GM12878 (cell line): ENCODE results near the gene BTBD9. TPM values are rescaled to one million over a fixed set of nuclear protein-coding genes. Genes with fewer than 3 reads are reported as not detected.

Experiments used
- ATAC-seq: fragments of 200-7000 bp; cut with Tn5 transposase; 3 replicates; pipeline ENCODE4 v1.9.1; 2020; ENCODE audit warnings: mild to moderate bottlenecking, moderate library complexity
- BruUV-seq: library from RNA; stranded (reverse); fragments of 400-500 nt; replicated peaks from 2 replicates; lab custom pipeline; 2021; lab: Mats Ljungman, UMichigan
- CTCF ChIA-PET: fragments of 300-600 bp; sonication (Branson Sonifier 250); formaldehyde crosslinking; extraction: SDS; loops from one replicate; lab custom pipeline; 2021; ENCODE audit warnings: inconsistent platforms; lab: Yijun Ruan, JAX
- POLR2A ChIA-PET: fragments of 350-600 bp; formaldehyde crosslinking; extraction: SDS; loops from one replicate; lab custom pipeline; 2021; ENCODE audit warnings: inconsistent platforms; lab: Charles Lee
- RAD21 ChIA-PET: fragments of 300-600 bp; sonication (Branson Sonifier 250); formaldehyde crosslinking; loops from one replicate; lab custom pipeline; 2023; ENCODE audit warnings: antibody characterized with exemption; ENCODE audit not compliant: unreplicated experiment; lab: Charles Lee
- SMC1A ChIA-PET: fragments of 300-600 bp; sonication (Branson Sonifier 250); formaldehyde crosslinking; loops from one replicate; lab custom pipeline; 2023; ENCODE audit not compliant: unreplicated experiment, uncharacterized antibody; lab: Charles Lee
- DNase-seq: peaks from one replicate; pipeline ENCODE4 v3.0.0-alpha.2; 2011; ENCODE audit warnings: low read depth, low spot score
- FAIRE-seq: peaks from 3 replicates; lab custom pipeline; 2011; peaks lifted over from hg19 to GRCh38; lab: Jason Lieb, UNC
- H2AFZ ChIP-seq: 2 replicates; pipeline ENCODE4 v1.6.0; 2011; ENCODE audit warnings: low read depth, low read length, control low read depth; ENCODE audit not compliant: control insufficient read depth
- H3K27ac ChIP-seq: 2 replicates; pipeline ENCODE4 v1.5.1; 2011; ENCODE audit warnings: control low read depth; ENCODE audit not compliant: control insufficient read depth, insufficient read depth
- H3K27me3 ChIP-seq, 2 experiments: replicated peaks in 1 of 2; 2 replicates each; pipeline versions ENCODE4 v1.6.0 to v1.6.1; 2011; ENCODE audit warnings: low read length in 1 of 2; ENCODE audit not compliant: control insufficient read depth in 2 of 2, insufficient read depth in 2 of 2
- H3K36me3 ChIP-seq, 2 experiments: 2 replicates each; pipeline ENCODE4 v1.5.1; 2011; ENCODE audit warnings: low read length in 1 of 2; ENCODE audit not compliant: control insufficient read depth in 2 of 2, insufficient read depth in 2 of 2
- H3K4me1 ChIP-seq: 2 replicates; pipeline ENCODE4 v1.6.1; 2011; ENCODE audit warnings: mild to moderate bottlenecking, low read length, moderate library complexity, mixed read lengths; ENCODE audit not compliant: control insufficient read depth, insufficient read depth
- H3K4me2 ChIP-seq: 2 replicates; pipeline ENCODE4 v1.6.0; 2011; ENCODE audit warnings: control low read depth; ENCODE audit not compliant: control insufficient read depth, insufficient read depth
- H3K4me3 ChIP-seq: fragments of 200-600 bp; sonication (generic); 2 replicates; pipeline ENCODE4 v1.5.1; 2016
- H3K79me2 ChIP-seq: 2 replicates; pipeline ENCODE4 v1.6.0; 2011; ENCODE audit warnings: low read length; ENCODE audit not compliant: control insufficient read depth, insufficient read depth
- H3K9ac ChIP-seq: 2 replicates; pipeline ENCODE4 v1.8.0; 2011; ENCODE audit warnings: low read length, control low read depth, mixed read lengths; ENCODE audit not compliant: control insufficient read depth, insufficient read depth
- H3K9me3 ChIP-seq: replicated peaks from 3 replicates; pipeline ENCODE4 v1.5.1; 2011; ENCODE audit warnings: mild to moderate bottlenecking, low read length; ENCODE audit not compliant: control insufficient read depth, insufficient read depth
- H4K20me1 ChIP-seq: 2 replicates; pipeline ENCODE4 v1.6.0; 2011; ENCODE audit not compliant: control insufficient read depth, insufficient read depth
- FOXM1 ChIP-seq: IDR thresholded peaks from 2 replicates; pipeline ENCODE4 v1.6.1; 2012; ENCODE audit warnings: low read depth, mild to moderate bottlenecking, inconsistent platforms, low read length, moderate library complexity
- KDM1A ChIP-seq: fragments of 200-600 bp; sonication (generic); IDR thresholded peaks from 2 replicates; pipeline ENCODE4 v1.6.1; 2016; ENCODE audit warnings: borderline replicate concordance
- POLR2AphosphoS5 ChIP-seq: IDR thresholded peaks from 2 replicates; pipeline ENCODE4 v1.6.1; 2011; ENCODE audit warnings: mild to moderate bottlenecking, low read length, inconsistent platforms
- WGBS: methylation state at CpG from one replicate; pipeline ENCODE4 v1.1.6; 2016; ENCODE audit warnings: low lambda C conversion rate; ENCODE audit not compliant: insufficient replicate concordance, insufficient coverage; ENCODE audit errors: missing lambda C conversion rate; 5-methylcytosine and 5-hydroxymethylcytosine counted together
- in situ Hi-C: fragments of 300-500 bp; cut with MboI; formaldehyde crosslinking; loops from 9 replicates; pipeline ENCODE4 v1.14.3; 2018; ENCODE audit warnings: mixed read lengths
- intact Hi-C: fragments of 100-400 bp; cut with micrococcal nuclease; formaldehyde crosslinking; loops from one replicate; pipeline ENCODE4 v1.14.2; 2022; ENCODE audit not compliant: unreplicated experiment
- polyA plus RNA-seq, 11 experiments: library from polyadenylated mRNA; depleted of rRNA in 4 of 11; unstranded in 6 of 11; stranded (reverse) in 5 of 11; fragments of >200 nt; fragmentation: Nextera tagmentation in 4 of 11; fragmentation: Illumina TruSeq in 1 of 11; extraction: Ambion mirVana in 4 of 11; extraction: Trizol in 1 of 11; gene quantifications; 1 replicate in 1 of 11; 2 replicates in 10 of 11; pipeline versions ENCODE4 v1.2.1 to v1.2.3, GENCODE V29; 2011 to 2016; ENCODE audit warnings: inconsistent platforms in 2 of 11, missing spikeins in 2 of 11, low read depth in 1 of 11
- total RNA-seq, 4 experiments: library from RNA; depleted of rRNA in 3 of 4; stranded (reverse); fragments of >200 nt in 3 of 4; fragmentation: Illumina TruSeq in 1 of 4; extraction: Trizol in 1 of 4; gene quantifications; 2 replicates each; pipeline versions ENCODE4 v1.2.1 to v1.2.3, GENCODE V29; 2013 to 2021
- TF ChIP-seq, protein P1 (sequence below): fragments of 450-650 bp; IDR thresholded peaks from 2 replicates; pipeline ENCODE4 v1.6.1; 2017; ENCODE audit warnings: borderline replicate concordance
- TF ChIP-seq, protein P2 (sequence below): fragments of 450-650 bp; IDR thresholded peaks from 2 replicates; pipeline ENCODE4 v1.6.1; 2018; ENCODE audit warnings: borderline replicate concordance, mild to moderate bottlenecking; ENCODE audit not compliant: partially characterized antibody
- TF ChIP-seq, protein P3 (sequence below): fragments of 450-650 bp; formaldehyde crosslinking; IDR thresholded peaks from 2 replicates; pipeline ENCODE4 v1.4.0; 2022; ENCODE audit warnings: mild to moderate bottlenecking, moderate library complexity

BTBD9 gene
- total and polyA plus RNA-seq, 10 of the 15 experiments (the other 5 are each of a cell fraction or from before 2014, with no cell fraction given): 0.22 to 8.6 (median 4.6) TPM

DNA sequence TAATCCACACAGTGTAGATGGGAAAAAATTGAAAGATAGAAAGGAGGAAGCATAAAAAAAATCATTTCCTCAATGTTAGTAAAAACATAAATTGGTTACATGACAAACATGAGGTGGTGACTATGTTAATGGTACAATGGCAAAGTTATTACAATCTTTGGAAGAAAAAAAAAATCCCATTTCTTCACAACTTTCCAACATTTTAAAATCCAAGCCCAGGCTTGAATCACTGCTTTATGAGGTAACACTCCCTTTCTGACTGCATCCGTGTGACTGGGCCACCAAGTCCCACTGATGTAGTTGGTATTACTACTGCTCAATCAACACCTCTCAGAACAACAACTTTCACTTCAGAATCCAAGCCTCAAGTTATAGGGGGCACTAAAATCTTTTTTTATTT, 160.4 kb downstream of the BTBD9 start:
- H3K27ac ChIP-seq: no peak overlapping the region
- SMC1A ChIA-PET: interaction anchor here (1.2 to 1.4 kb wide), 2 partner anchors 9 to 20 kb away, joined by 3 read pairs; no protein-coding TSS in a partner anchor
- RAD21 ChIA-PET: interaction anchor here (0.5 to 0.9 kb wide), 2 partner anchors 12 to 15 kb away, joined by 3 to 4 read pairs; no protein-coding TSS in a partner anchor
- CTCF ChIA-PET: interaction anchor here (1.1 kb wide), 1 partner anchor 24 kb away, joined by 4 read pairs; no protein-coding TSS in a partner anchor
- no peak for FAIRE-seq
- BruUV-seq: no TSS peak
- in situ Hi-C loops: no loop called here
- DNase-seq: no peak
- H3K4me1 ChIP-seq: peaks cover 16% of the 10 kb centered on the region
- no peak for ATAC-seq
- H3K9me3 ChIP-seq: no peaks in the 10 kb centered on the region
- WGBS: 100% methylated on average over 1 of the region's 1 CpG
- TF ChIP-seq POLR2AphosphoS5: no peak
- TF ChIP-seq FOXM1: no peak
- TF ChIP-seq, protein P1, sequence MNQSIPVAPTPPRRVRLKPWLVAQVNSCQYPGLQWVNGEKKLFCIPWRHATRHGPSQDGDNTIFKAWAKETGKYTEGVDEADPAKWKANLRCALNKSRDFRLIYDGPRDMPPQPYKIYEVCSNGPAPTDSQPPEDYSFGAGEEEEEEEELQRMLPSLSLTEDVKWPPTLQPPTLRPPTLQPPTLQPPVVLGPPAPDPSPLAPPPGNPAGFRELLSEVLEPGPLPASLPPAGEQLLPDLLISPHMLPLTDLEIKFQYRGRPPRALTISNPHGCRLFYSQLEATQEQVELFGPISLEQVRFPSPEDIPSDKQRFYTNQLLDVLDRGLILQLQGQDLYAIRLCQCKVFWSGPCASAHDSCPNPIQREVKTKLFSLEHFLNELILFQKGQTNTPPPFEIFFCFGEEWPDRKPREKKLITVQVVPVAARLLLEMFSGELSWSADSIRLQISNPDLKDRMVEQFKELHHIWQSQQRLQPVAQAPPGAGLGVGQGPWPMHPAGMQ: no peak
- intact Hi-C loops: no loop called here
- no peak overlapping the region for H2AFZ ChIP-seq
- no peak overlapping the region for H3K4me3 ChIP-seq
- no peaks in the 10 kb centered on the region for H3K36me3 ChIP-seq
- no peak overlapping the region for H3K4me2 ChIP-seq
- no peak overlapping the region for H3K9ac ChIP-seq
- POLR2A ChIA-PET: no interaction called here
- H3K27me3 ChIP-seq: no peaks in the 10 kb centered on the region
- H3K79me2 ChIP-seq: no peaks in the 10 kb centered on the region
- H4K20me1 ChIP-seq: no peaks in the 10 kb centered on the region

DNA sequence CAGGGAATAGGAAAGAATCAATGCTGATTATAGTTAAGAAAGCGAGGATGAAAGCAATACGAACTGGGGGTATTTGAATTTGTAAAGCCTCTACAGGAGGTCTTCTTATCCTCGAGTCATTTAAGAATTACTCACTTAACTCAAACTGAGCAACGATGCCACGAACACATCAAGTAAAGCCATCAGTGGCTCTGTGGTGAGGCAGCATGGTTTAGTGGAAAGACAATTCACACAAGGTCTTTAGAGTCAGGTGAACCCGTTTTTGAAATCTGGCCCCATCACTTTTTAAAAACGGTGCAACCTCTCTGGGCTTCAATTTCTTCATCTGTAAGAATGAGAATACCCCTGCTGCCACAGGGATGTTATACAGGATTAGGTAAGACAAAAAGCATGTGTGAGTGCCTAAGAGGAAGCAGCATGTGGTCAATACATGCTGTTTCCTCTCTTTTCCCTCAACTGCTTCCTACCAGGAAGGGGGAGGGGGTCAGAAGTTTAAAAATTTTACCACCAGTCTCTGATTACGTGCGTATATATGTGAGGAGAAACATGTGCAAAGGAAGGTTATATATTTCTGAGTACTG, 162.0 kb downstream of the BTBD9 start:
- Histone ChIP-seq H3K36me3 (no peaks in the 10 kb centered on the region), H3K9me3 (no peaks in the 10 kb centered on the region), H2AFZ (no peak overlapping the region), H3K27ac (no peak overlapping the region), H3K9ac (no peak overlapping the region), H3K79me2 (no peaks in the 10 kb centered on the region), H3K4me1 (peaks cover 2% of the 10 kb centered on the region; the same call in 1 of the 2 replicates), H4K20me1 (no peaks in the 10 kb centered on the region), H3K27me3 (no peaks in the 10 kb centered on the region), H3K4me2 (no peak overlapping the region), H3K4me3 (no peak overlapping the region)
- ChIA-PET POLR2A (no interaction called here), SMC1A (interaction anchor here (0.7 to 2.5 kb wide), 6 partner anchors 9 to 93 kb away, joined by 3 to 11 read pairs (median 3); no protein-coding TSS in a partner anchor), RAD21 (no interaction called here), CTCF (interaction anchor here (1.1 to 2.1 kb wide), 3 partner anchors 10 to 23 kb away, joined by 4 to 6 read pairs (median 4); no protein-coding TSS in a partner anchor)
- BruUV-seq: no TSS peak
- ATAC-seq (no peak), DNase-seq (no peak), FAIRE-seq (peak; percentile 7)
- intact Hi-C loops (no loop called here), in situ Hi-C loops (no loop called here)
- WGBS: 69% methylated on average over 9 of the region's 9 CpGs
- TF ChIP-seq, protein P2, sequence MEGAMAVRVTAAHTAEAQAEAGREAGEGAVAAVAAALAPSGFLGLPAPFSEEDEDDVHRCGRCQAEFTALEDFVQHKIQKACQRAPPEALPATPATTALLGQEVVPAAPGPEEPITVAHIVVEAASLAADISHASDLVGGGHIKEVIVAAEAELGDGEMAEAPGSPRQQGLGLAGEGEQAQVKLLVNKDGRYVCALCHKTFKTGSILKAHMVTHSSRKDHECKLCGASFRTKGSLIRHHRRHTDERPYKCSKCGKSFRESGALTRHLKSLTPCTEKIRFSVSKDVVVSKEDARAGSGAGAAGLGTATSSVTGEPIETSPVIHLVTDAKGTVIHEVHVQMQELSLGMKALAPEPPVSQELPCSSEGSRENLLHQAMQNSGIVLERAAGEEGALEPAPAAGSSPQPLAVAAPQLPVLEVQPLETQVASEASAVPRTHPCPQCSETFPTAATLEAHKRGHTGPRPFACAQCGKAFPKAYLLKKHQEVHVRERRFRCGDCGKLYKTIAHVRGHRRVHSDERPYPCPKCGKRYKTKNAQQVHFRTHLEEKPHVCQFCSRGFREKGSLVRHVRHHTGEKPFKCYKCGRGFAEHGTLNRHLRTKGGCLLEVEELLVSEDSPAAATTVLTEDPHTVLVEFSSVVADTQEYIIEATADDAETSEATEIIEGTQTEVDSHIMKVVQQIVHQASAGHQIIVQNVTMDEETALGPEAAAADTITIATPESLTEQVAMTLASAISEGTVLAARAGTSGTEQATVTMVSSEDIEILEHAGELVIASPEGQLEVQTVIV: no peak
- TF ChIP-seq KDM1A: no peak
- TF ChIP-seq, protein P3, sequence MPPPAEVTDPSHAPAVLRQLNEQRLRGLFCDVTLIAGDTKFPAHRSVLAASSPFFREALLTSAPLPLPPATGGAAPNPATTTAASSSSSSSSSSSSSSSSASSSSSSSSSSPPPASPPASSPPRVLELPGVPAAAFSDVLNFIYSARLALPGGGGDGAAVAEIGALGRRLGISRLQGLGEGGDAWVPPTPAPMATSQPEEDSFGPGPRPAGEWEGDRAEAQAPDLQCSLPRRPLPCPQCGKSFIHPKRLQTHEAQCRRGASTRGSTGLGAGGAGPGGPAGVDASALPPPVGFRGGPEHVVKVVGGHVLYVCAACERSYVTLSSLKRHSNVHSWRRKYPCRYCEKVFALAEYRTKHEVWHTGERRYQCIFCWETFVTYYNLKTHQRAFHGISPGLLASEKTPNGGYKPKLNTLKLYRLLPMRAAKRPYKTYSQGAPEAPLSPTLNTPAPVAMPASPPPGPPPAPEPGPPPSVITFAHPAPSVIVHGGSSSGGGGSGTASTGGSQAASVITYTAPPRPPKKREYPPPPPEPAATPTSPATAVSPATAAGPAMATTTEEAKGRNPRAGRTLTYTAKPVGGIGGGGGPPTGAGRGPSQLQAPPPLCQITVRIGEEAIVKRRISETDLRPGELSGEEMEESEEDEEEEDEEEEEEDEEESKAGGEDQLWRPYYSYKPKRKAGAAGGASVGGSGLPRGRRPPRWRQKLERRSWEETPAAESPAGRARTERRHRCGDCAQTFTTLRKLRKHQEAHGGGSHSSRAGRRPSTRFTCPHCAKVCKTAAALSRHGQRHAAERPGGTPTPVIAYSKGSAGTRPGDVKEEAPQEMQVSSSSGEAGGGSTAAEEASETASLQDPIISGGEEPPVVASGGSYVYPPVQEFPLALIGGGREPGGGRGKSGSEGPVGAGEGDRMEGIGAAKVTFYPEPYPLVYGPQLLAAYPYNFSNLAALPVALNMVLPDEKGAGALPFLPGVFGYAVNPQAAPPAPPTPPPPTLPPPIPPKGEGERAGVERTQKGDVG (CRISPR knock-in tag): no peak
